OCI-LY1 (cell line): ENCODE data around the gene MSRB3.

Experiments used
- CTCF ChIP-seq: fragments of 200-600 bp; sonication (generic), shearing (Covaris generic); IDR thresholded peaks from 2 replicates; pipeline ENCODE4 v1.5.1; 2017; ENCODE audit warnings: mild to moderate bottlenecking, antibody characterized with exemption, low read length, moderate library complexity, mixed read lengths
- EZH2 ChIP-seq: fragments of 200-600 bp; sonication (generic), shearing (Covaris generic); IDR thresholded peaks from 2 replicates; pipeline ENCODE4 v1.8.0; 2017; ENCODE audit warnings: borderline replicate concordance, mixed run types, mild to moderate bottlenecking, antibody characterized with exemption, low read length, moderate library complexity, mixed read lengths

GRCh38 chr12:65493913-65494245, 215.4 kb downstream of the MSRB3 start:
- TF ChIP-seq CTCF (no peak), EZH2 (no peak)
